HepG2 (cell line): Measurements from ENCODE around the gene GNG13. TPM values are rescaled to one million over a fixed set of nuclear protein-coding genes. Genes with fewer than 3 reads are reported as not detected.
A peak's percentile ranks its signal among the peaks of the same experiment; 100 is the strongest.

Source experiments
- MIER2 ChIP-seq: IDR thresholded peaks from 2 replicates; pipeline ENCODE4 v1.6.1; 2016; ENCODE audit warnings: missing biosample characterization, missing genetic modification reagents
- MYC ChIP-seq: sonication (generic); formaldehyde crosslinking; IDR thresholded peaks from 2 replicates; pipeline ENCODE4 v1.9.0; 2021; ENCODE audit warnings: missing genetic modification reagents, borderline replicate concordance
- NCOR1 ChIP-seq: fragments of 200-600 bp; sonication (generic); IDR thresholded peaks from 2 replicates; pipeline ENCODE4 v1.7.0; 2017; ENCODE audit warnings: antibody characterized with exemption, low read length, borderline replicate concordance
- PPARG ChIP-seq: conservative IDR thresholded peaks from 2 replicates; pipeline ENCODE4 v1.6.1; 2016; ENCODE audit warnings: missing biosample characterization, missing genetic modification reagents
- RXRA ChIP-seq: sonication (generic); formaldehyde crosslinking; IDR thresholded peaks from 2 replicates; pipeline ENCODE4 v1.5.1; 2020; ENCODE audit warnings: missing genetic modification reagents
- SIX1 ChIP-seq: sonication (generic); formaldehyde crosslinking; IDR thresholded peaks from 2 replicates; pipeline ENCODE4 v1.4.0; 2020; ENCODE audit warnings: missing genetic modification reagents, borderline replicate concordance
- SP5 ChIP-seq: IDR thresholded peaks from 2 replicates; pipeline ENCODE4 v1.6.1; 2016; ENCODE audit warnings: low read depth, borderline replicate concordance
- SRSF9 ChIP-seq: fragments of 200-400 bp; formaldehyde crosslinking; IDR thresholded peaks from 2 replicates; pipeline ENCODE4 v1.6.1; 2018; ENCODE audit warnings: borderline replicate concordance, mild to moderate bottlenecking, low read depth, low read length; ENCODE audit not compliant: insufficient read depth, poor library complexity, severe bottlenecking
- ZBTB42 ChIP-seq: sonication (generic); formaldehyde crosslinking; IDR thresholded peaks from 2 replicates; pipeline ENCODE4 v1.5.0; 2020; ENCODE audit warnings: mild to moderate bottlenecking, missing genetic modification reagents
- polyA plus RNA-seq, 8 experiments: library from polyadenylated mRNA; depleted of rRNA in 3 of 8; stranded (reverse) in 7 of 8; unstranded in 1 of 8; fragments of >200 nt; fragmentation: Illumina TruSeq in 4 of 8; extraction: Trizol in 4 of 8; gene quantifications; 2 replicates each; pipeline versions ENCODE4 v1.2.1 to v1.2.3, GENCODE V29; 2011 to 2016; ENCODE audit warnings: low read depth in 4 of 8, missing spikeins in 1 of 8, mixed read lengths in 1 of 8; ENCODE audit not compliant: insufficient read depth in 1 of 8
- total RNA-seq, 5 experiments: library from RNA; depleted of rRNA; stranded (reverse); fragments of >200 nt; fragmentation: Illumina TruSeq; extraction: Trizol; gene quantifications; 2 replicates each; pipeline ENCODE4 v1.2.3, GENCODE V29; 2016; ENCODE audit warnings: low read depth in 1 of 5
- TF ChIP-seq, protein P1 (sequence below): sonication (generic); formaldehyde crosslinking; conservative IDR thresholded peaks from 2 replicates; pipeline ENCODE4 v1.8.0; 2022; ENCODE audit warnings: mild to moderate bottlenecking, moderate library complexity, missing genetic modification reagents
- TF ChIP-seq, protein P2 (sequence below): sonication (generic); formaldehyde crosslinking; IDR thresholded peaks from 2 replicates; pipeline ENCODE4 v1.5.1; 2020; ENCODE audit warnings: missing genetic modification reagents, mild to moderate bottlenecking, borderline replicate concordance
- TF ChIP-seq, protein P3 (sequence below): IDR thresholded peaks from 2 replicates; pipeline ENCODE4 v1.6.1; 2016; ENCODE audit warnings: missing compliant biosample characterization, missing genetic modification reagents, borderline replicate concordance
- TF ChIP-seq, protein P4 (sequence below): sonication (generic); formaldehyde crosslinking; IDR thresholded peaks from 2 replicates; pipeline ENCODE4 v1.4.0; 2020; ENCODE audit warnings: missing genetic modification reagents
- TF ChIP-seq, protein P5 (sequence below): sonication (generic); formaldehyde crosslinking; IDR thresholded peaks from 2 replicates; pipeline ENCODE4 v1.8.1; 2023; ENCODE audit warnings: missing genetic modification reagents, mild to moderate bottlenecking, borderline replicate concordance
- TF ChIP-seq, protein P6 (sequence below): sonication (generic); formaldehyde crosslinking; IDR thresholded peaks from 2 replicates; pipeline ENCODE4 v1.4.0; 2020; ENCODE audit warnings: mild to moderate bottlenecking, missing genetic modification reagents

Gene GNG13
- total and polyA plus RNA-seq, 2 of the 13 experiments (the other 11 are each of a cell fraction or from before 2014, with no cell fraction given): not detected

DNA sequence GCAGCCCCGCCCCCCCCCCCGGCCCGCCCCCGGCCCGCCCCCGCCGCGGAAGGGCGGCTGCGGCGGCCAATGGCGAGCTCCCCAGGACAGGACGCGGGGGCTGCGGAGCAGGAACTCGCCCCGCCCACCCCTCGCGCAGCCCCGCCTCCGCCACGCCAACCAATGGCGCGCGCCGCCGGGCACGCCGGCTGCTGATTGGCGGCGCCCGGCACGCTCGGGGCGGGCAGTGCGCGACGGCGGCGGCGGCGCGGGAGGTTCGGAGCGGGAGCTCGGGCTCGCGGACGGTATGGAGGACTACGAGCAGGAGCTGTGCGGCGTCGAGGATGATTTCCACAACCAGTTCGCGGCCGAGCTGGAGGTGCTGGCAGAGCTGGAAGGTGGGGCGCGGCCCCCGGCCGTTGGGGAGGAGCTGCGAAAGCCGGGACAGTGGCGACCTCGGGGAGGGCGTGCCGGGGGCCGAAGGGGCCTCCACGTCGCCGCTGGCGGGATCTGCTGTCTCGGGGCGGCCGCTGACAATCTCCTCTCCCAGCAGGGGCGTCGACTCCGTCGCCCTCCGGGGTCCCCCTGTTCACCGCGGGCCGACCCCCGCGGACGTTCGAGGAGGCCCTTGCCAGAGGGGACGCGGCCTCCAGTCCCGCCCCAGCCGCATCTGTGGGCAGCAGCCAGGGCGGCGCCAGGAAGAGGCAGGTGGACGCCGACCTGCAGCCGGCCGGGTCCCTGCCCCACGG lies 12.0 kb downstream of the GNG13 start, which contains the start of gene CHTF18 (continued):
- TF ChIP-seq SIX1 (CRISPR knock-in tag) (no peak), NCOR1 (no peak), SP5 (no peak), PPARG (CRISPR knock-in tag) (no peak), MIER2 (no peak), SRSF9 (no peak), MYC (CRISPR knock-in tag) (peak; percentile 48; the same call in 1 of the 2 replicates), RXRA (CRISPR knock-in tag) (peak; percentile 48; the same call in 1 of the 2 replicates), ZBTB42 (CRISPR knock-in tag) (no peak)
- TF ChIP-seq, protein P1, sequence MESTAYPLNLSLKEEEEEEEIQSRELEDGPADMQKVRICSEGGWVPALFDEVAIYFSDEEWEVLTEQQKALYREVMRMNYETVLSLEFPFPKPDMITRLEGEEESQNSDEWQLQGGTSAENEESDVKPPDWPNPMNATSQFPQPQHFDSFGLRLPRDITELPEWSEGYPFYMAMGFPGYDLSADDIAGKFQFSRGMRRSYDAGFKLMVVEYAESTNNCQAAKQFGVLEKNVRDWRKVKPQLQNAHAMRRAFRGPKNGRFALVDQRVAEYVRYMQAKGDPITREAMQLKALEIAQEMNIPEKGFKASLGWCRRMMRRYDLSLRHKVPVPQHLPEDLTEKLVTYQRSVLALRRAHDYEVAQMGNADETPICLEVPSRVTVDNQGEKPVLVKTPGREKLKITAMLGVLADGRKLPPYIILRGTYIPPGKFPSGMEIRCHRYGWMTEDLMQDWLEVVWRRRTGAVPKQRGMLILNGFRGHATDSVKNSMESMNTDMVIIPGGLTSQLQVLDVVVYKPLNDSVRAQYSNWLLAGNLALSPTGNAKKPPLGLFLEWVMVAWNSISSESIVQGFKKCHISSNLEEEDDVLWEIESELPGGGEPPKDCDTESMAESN (CRISPR knock-in tag): no peak; the same call in 1 of the 2 replicates
- TF ChIP-seq, protein P2, sequence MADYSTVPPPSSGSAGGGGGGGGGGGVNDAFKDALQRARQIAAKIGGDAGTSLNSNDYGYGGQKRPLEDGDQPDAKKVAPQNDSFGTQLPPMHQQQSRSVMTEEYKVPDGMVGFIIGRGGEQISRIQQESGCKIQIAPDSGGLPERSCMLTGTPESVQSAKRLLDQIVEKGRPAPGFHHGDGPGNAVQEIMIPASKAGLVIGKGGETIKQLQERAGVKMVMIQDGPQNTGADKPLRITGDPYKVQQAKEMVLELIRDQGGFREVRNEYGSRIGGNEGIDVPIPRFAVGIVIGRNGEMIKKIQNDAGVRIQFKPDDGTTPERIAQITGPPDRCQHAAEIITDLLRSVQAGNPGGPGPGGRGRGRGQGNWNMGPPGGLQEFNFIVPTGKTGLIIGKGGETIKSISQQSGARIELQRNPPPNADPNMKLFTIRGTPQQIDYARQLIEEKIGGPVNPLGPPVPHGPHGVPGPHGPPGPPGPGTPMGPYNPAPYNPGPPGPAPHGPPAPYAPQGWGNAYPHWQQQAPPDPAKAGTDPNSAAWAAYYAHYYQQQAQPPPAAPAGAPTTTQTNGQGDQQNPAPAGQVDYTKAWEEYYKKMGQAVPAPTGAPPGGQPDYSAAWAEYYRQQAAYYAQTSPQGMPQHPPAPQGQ (CRISPR knock-in tag): no peak
- TF ChIP-seq, protein P3, sequence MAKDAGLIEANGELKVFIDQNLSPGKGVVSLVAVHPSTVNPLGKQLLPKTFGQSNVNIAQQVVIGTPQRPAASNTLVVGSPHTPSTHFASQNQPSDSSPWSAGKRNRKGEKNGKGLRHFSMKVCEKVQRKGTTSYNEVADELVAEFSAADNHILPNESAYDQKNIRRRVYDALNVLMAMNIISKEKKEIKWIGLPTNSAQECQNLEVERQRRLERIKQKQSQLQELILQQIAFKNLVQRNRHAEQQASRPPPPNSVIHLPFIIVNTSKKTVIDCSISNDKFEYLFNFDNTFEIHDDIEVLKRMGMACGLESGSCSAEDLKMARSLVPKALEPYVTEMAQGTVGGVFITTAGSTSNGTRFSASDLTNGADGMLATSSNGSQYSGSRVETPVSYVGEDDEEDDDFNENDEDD (CRISPR knock-in tag): peak; percentile 94
- TF ChIP-seq, protein P4, sequence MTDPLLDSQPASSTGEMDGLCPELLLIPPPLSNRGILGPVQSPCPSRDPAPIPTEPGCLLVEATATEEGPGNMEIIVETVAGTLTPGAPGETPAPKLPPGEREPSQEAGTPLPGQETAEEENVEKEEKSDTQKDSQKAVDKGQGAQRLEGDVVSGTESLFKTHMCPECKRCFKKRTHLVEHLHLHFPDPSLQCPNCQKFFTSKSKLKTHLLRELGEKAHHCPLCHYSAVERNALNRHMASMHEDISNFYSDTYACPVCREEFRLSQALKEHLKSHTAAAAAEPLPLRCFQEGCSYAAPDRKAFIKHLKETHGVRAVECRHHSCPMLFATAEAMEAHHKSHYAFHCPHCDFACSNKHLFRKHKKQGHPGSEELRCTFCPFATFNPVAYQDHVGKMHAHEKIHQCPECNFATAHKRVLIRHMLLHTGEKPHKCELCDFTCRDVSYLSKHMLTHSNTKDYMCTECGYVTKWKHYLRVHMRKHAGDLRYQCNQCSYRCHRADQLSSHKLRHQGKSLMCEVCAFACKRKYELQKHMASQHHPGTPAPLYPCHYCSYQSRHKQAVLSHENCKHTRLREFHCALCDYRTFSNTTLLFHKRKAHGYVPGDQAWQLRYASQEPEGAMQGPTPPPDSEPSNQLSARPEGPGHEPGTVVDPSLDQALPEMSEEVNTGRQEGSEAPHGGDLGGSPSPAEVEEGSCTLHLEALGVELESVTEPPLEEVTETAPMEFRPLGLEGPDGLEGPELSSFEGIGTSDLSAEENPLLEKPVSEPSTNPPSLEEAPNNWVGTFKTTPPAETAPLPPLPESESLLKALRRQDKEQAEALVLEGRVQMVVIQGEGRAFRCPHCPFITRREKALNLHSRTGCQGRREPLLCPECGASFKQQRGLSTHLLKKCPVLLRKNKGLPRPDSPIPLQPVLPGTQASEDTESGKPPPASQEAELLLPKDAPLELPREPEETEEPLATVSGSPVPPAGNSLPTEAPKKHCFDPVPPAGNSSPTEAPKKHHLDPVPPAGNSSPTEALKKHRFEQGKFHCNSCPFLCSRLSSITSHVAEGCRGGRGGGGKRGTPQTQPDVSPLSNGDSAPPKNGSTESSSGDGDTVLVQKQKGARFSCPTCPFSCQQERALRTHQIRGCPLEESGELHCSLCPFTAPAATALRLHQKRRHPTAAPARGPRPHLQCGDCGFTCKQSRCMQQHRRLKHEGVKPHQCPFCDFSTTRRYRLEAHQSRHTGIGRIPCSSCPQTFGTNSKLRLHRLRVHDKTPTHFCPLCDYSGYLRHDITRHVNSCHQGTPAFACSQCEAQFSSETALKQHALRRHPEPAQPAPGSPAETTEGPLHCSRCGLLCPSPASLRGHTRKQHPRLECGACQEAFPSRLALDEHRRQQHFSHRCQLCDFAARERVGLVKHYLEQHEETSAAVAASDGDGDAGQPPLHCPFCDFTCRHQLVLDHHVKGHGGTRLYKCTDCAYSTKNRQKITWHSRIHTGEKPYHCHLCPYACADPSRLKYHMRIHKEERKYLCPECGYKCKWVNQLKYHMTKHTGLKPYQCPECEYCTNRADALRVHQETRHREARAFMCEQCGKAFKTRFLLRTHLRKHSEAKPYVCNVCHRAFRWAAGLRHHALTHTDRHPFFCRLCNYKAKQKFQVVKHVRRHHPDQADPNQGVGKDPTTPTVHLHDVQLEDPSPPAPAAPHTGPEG (CRISPR knock-in tag): no peak
- TF ChIP-seq, protein P5, sequence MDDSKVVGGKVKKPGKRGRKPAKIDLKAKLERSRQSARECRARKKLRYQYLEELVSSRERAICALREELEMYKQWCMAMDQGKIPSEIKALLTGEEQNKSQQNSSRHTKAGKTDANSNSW (CRISPR knock-in tag): no peak
- TF ChIP-seq, protein P6, sequence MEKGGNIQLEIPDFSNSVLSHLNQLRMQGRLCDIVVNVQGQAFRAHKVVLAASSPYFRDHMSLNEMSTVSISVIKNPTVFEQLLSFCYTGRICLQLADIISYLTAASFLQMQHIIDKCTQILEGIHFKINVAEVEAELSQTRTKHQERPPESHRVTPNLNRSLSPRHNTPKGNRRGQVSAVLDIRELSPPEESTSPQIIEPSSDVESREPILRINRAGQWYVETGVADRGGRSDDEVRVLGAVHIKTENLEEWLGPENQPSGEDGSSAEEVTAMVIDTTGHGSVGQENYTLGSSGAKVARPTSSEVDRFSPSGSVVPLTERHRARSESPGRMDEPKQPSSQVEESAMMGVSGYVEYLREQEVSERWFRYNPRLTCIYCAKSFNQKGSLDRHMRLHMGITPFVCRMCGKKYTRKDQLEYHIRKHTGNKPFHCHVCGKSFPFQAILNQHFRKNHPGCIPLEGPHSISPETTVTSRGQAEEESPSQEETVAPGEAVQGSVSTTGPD (CRISPR knock-in tag): no peak
